NOMO-1 (cell line): ENCODE measurements around the gene RNF41.

Experiments
- DNase-seq, 2 experiments: peaks; one replicate each; lab custom pipeline; 2025; ENCODE audit not compliant: unreplicated experiment in 2 of 2; lab: John Stamatoyannopoulos, UW

RNF41 gene

GRCh38 chr12:56244494-56244893, 22.8 kb upstream of the RNF41 start:
- DNase-seq: no peak

- DNase-seq: no peak
These were observed 22.0 kb upstream of the RNF41 start for GRCh38 chr12:56243731-56244181.

DNA sequence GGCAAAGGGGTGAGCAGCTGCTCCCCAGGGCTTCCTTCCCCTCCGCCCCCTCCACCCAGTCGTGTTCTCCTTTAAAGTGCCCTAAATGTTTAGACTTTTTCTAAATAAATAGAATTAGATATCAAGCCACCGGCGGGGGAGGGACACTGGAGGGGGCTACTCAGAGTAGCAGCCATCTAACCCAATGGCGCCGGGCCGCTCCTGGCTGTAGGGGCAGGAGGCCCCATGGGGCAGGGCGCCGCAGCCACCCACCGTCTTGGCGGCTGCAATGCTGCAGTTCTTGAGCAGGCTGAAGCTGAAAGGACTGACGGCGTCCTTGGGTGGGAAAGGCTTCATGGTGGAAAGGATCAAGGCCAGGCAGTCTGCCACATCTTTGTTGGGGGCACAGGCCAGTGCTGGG, 21.3 kb upstream of the RNF41 start:
- DNase-seq: no peak

DNA sequence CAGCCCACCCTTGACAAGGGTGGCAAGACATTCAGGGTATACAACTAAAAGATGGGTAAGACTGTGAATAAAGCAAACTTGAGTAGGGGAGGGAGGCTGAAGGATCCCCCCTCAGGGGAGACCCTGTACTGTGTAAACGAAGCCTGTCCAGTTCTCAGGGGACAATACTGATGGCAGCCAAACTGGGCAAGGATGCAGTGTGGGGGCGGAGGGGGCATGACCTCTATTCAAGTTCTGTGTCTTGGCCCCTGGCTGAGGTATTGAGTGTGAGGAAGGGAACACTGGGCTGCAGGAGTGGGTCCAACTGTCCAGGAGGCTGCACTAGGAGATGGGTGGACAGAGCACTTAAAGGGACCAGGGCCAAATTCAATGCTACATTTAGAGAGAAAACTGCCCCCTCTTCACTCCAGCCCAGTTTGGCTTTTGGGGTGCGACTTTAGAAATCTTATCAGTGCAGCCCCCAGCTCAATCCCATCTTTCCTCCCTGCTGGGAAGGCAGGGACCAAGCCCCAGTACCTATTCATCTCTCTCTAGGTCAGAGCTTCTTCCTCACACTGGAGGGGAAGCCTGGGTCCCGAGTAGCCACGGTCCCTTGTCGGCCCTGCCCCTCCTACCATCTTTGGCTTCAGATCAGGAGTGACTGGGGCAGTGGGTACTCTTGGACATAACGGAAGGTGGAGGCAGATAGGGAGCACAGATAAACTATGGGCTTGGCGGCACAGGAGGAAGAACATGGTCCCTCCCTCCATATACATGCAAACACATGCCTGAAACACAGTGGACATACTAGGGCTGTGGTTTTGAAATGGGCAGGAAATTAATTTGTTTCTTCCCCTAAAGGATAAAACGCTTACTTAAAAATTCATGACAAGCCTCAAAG, 19.9 kb upstream of the RNF41 start:
- no peak for DNase-seq

DNA sequence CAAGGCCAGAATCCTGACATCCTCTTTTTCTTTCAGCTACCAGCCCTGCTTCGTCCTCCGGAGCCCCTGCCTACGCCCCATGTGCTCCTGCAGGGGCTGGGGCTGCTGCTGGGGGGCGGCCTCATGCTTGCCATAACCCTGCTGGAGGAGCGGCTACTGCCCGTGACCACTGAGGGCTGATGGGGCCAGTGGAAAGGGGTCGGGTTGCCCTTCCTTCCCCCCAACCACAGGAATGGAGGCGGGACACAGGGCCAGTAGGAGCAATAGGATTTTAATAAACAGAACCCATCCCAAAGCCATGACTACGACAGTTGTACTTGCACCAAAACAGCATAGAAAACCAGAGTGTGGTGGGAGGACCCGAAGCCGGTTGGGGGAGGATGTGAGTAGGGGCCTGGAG, 15.8 kb upstream of the RNF41 start:
- no peak for DNase-seq

- DNase-seq: no peak
These were observed 15.3 kb upstream of the RNF41 start for GRCh38 chr12:56236985-56237384.

- no peak for DNase-seq
These were observed 14.4 kb upstream of the RNF41 start for GRCh38 chr12:56236091-56236490.

DNA sequence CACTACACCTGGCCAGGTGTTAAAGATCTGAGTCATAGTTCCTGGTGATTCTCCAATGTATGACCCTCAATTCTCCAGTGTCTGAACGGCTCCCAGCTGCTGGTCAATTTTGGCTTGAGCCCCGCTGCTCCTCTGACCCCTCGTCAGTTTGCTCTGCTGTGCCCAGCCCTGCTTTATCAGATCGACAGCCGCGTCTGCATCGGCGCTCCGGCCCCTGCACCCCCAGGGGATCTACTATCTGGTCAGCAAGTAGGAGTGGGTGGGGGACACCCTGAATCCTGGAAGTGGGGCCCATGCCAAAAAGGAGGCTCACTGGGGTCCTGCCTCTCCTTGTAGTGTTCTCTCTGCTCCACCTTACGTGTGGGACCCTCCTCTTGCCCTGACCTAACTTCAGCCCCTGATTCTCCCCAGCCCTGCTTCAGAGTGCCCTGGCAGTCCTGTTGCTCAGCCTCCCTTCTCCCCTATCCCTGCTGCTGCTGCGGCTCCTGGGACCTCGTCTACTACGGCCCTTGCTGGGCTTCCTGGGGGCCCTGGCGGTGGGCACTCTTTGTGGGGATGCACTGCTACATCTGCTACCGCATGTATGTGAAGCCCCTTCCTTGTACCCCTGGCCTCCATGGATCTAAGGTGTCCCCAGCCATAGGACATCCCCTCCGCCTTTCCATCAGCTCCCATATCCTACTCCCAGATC, 13.2 kb upstream of the RNF41 start:
- no peak for DNase-seq

GRCh38 chr12:56231184-56231582, 9.5 kb upstream of the RNF41 start:
- DNase-seq: no peak

DNA sequence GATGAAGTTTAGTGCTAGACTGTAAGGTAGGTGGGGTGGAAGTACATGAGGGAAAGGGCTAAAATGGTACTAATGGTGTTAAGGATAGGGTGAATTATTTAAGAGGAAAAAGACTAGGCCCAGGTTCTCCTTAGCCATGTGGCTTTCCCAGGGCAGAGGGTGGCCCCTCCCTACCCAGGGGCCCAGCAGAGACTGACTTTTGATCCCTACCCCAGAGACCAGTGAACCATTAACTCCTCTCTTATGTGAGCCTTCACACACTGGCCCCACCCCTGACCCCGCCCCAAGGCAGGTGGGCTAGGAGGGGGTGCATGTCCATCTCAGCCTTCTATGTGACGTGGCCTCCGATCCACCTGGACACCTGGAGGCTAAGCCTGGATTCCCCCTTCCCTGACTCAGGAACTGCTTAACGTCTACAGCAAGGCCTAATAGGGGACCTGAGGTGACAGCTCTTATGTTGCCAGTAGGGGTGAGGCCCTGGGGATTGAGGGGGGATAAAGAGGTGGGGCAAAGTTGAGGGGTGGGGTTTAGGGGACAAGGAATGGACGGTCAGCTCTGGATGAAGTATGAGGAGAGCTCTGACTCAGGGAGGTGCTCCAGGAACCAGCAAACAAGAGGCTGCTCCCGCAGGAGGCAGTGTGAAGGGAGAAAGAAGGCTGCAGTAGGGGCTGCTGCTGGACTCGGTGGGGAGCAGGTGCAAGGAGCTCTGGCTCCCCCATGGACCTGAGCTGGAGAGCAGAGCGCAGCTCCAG, 8.9 kb upstream of the RNF41 start:
- no peak for DNase-seq

DNA sequence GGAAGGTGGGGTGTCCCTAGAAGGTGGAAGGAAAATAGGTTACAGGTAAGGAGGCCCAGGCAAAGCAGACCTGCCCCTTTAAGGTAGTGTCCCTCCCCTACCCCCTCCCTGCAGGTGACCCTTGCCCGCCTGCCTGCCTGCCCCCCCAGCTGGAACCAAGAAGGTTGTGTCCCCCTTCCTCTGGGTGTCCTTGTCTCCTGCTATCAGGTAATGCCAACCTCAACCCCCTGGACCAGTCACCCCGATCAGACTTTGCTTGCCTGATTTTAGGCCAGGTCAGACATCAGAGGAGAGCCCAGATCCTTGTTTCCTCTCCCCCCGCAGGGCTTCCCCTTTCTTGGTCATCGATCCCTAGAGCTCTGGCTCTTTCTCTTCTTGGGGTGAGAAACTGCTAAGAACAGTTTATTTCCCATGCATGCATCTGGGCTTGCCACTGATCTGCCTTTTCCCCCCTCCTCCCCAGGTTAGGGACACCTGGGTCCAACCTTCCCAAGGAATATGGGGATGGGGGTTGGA, 8.3 kb upstream of the RNF41 start, which contains the start of gene SLC39A5:
SLC39A5 (plus strand) TSS at position 136 of the 516 bp plus-strand sequence. CDS start 1,224 bp downstream, outside the sequence.
- no peak for DNase-seq

- no peak for DNase-seq
These were observed 7.4 kb upstream of the RNF41 start for GRCh38 chr12:56229082-56229481.

DNA sequence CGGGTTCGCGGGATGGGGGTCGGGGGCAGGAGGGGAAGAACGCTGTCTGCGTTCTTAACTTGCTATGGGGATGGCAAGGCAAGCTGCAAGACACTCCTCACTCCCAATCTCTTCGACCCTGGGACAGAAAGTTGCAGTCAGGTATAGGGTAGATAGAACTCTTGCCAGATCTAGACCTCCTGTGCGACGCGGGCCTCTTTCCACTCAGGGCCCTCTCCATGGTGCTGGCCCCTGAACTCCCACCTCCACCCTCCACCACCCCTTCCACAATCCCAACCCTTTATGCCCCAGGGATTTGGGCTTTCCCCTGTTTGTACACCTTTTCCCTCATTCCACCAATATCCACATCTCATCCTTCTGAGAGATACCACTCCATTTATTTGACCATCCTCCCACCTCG, 3.2 kb upstream of the RNF41 start:
- no peak for DNase-seq

DNA sequence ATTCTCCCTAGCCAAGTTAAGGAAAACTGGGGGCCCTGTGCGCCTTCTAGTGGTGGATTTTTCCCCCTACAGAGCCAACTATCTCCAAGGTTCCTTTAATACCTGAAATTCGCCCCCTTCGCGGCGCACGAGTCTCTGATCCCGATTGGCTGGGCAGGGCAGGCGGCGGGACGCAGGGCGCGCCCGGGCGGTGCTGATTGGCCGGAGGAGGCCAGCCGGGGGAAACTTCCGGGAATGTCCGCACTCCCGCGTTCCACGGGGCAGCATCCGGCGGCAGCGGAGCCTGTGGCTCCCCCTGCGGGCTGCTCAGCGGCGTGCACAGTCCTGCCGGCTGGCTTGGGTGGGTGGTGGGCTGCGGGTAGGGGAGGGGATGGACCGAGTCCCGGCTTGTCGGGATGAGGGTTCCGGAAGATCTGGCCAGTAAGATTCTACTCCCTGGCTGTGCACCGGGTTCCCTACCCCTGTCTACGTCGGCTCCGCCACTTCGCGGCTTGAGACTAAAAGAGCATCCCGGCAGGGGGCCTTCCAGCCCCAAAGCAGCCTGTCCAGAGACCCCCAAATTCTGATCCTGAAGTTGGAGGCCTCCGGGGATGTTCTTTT, 2.5 kb upstream of the RNF41 start, which contains the start of gene NABP2:
NABP2 (plus strand) TSS at position 241 of the 600 bp plus-strand sequence. CDS start 515 bp downstream, outside the sequence.
- peak; percentile 96 to 97 for DNase-seq

DNA sequence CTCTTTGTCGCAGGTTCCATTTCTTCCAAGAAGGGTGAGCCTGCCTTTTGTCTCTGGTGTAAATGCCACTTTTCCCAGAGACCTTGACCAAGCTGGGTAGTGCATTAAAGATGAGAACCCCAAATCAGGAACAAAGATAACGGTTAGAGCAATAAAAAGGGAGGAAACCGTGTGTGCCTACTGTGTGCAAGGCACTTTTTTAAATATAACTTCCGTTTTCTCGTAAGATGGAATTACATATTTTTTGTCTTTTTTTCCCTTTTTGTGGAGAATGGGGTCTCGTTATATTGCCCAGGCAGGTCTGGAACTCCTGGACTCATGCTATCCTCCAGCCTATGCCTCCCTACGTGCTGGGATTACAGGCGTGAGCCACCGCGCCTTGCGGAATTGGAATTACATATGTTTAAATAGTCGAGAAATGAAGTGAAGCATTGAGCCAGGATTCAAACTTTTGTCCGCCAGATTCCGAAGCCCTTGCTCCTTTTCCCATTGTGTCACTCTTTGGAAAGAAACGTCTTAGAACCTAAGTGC, 1.9 kb upstream of the RNF41 start:
- no peak for DNase-seq

- no peak for DNase-seq
These were observed 791 bp upstream of the RNF41 start for GRCh38 chr12:56222531-56222895.

GRCh38 chr12:56221232-56221756, 428 bp downstream of the RNF41 start:
- no peak for DNase-seq

DNA sequence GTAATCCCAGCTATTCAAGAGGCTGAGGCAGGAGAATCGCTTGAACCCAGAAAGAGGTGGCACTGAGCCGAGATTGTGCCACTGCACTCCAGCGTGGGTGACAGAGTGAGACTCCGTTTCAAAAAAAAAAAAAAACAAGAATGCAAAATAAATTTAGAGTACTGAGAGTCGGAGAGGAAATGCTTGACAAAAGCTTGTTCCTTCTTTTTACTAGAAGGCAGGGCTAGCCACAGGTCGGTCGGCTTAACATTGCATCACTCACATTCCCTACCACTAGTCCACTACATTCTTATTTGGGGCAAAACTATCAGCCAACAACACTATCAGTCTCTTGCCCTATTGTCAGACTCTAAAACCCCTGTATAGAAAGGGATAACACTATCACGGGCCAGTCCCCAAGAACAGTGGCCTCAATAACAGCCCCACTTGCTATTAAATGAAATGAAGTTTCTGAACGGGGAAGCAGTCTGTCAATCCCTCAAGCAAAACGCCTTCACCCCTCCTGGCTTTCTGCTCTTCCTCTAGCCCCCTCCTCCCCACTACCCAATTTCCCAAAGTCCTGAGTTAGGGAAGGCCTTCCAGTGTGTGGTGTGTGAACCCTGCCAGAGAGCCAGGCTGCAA, 1.0 kb downstream of the RNF41 start:
- peak; percentile 85 to 88 for DNase-seq

DNA sequence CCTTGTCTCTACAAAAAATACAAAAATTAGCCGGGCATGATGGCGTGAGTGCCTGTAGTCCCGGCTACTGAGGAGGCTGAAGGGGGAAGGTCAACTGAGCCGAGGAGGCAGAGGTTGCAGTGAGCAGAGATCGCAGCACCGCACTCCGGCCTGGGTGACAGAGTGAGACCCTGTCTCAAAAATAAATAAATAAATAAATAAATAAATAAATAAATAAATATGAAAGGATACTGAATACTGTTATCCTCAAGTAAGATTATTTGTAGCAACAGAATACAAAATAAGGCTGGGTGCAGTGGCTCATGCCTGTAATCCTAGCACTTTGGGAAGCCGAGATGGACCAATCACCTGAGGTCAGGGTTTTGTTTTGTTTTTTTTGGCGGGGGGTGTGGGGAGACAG, 1.9 kb downstream of the RNF41 start:
- no peak for DNase-seq

DNA sequence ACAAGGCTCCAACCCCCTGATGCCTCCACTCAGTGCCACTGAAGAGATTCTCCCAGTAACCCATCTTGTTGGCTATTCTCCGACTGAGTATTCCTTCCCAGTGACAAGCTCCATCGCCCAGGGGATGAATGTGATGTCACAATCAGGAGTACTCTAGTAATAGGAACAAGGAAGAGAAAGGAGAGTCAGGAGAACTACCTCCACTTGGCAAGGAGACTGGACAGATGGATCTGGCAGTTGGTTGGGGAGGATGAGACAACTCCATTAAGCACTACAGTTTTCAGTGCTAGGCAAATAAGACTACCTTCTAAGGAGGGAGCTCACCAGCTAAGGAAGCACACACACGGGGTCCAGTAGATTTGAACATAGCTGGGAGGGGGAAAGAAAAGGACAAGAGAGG, 5.3 kb downstream of the RNF41 start:
- no peak for DNase-seq
